ENCODE data around the gene CCDC9B.

Gene CCDC9B

GRCh38 chr15:40344631-40345120 lies 3.9 kb upstream of the CCDC9B start:
- peak in 1 of 2 donors; percentile 57 for DNase-seq
- no peak overlapping the region for H3K4ac ChIP-seq (ENCODE audit: low read depth, low read length)
- H3K9me3 ChIP-seq (ENCODE audit: insufficient read depth, low read depth, low read length) = peaks cover 2% of the 10 kb centered on the region
- H2BK5ac ChIP-seq (ENCODE audit: low read depth, low read length, poor library complexity) = no peak overlapping the region
- H2AFZ ChIP-seq (ENCODE audit: insufficient read depth, low read length, poor library complexity) = no peak overlapping the region
- no peak overlapping the region for H3K18ac ChIP-seq (ENCODE audit: low read length)
- no peak overlapping the region for H3K23ac ChIP-seq (ENCODE audit: low read length)
- no peak overlapping the region for H3K9ac ChIP-seq (ENCODE audit: low read length)
- H3K4me1 ChIP-seq (ENCODE audit: control insufficient read depth in 1 of 2, insufficient read depth in 2 of 2, low read length in 2 of 2) = peaks cover 0 to 3% of the 10 kb centered on the region in 2 experiments
- no peak overlapping the region for H3K14ac ChIP-seq (ENCODE audit: low read length)
- no peaks in the 10 kb centered on the region for H3K27me3 ChIP-seq (ENCODE audit: insufficient read depth, low read length)
- no peaks in the 10 kb centered on the region for H3K36me3 ChIP-seq (ENCODE audit: control insufficient read depth in 1 of 2, insufficient read depth in 2 of 2, low read length in 2 of 2)
- no peak overlapping the region for H3K4me2 ChIP-seq (ENCODE audit: low read length)
- no peak overlapping the region for H2BK12ac ChIP-seq (ENCODE audit: low read length)
- H4K8ac ChIP-seq (ENCODE audit: low read depth, low read length) = no peak overlapping the region
- WGBS (ENCODE audit: extremely low coverage, insufficient coverage, insufficient read length) = no CpG with 5 or more reads among the region's 15 CpGs
- no peak overlapping the region for H4K12ac ChIP-seq (ENCODE audit: low read depth, low read length)
- H3K79me2 ChIP-seq (ENCODE audit: control insufficient read depth, insufficient read depth, low read length, poor library complexity) = no peaks in the 10 kb centered on the region
- H3K79me1 ChIP-seq (ENCODE audit: low read length) = no peaks in the 10 kb centered on the region
- no peak overlapping the region for H3K27ac ChIP-seq (ENCODE audit: low read depth, low read length)
- H2AK5ac ChIP-seq (ENCODE audit: low read length) = no peak overlapping the region
- no peak overlapping the region for H2BK120ac ChIP-seq (ENCODE audit: insufficient read depth, low read length, poor library complexity)
- no peak overlapping the region for H4K91ac ChIP-seq (ENCODE audit: low read depth, low read length)
- H3K4me3 ChIP-seq (ENCODE audit: low read depth, low read length) = no peak overlapping the region

GRCh38 chr15:40344217-40344616 lies 3.5 kb upstream of the CCDC9B start:
- Histone ChIP-seq H3K4me3 (ENCODE audit: low read depth, low read length) (no peak overlapping the region), H3K9me3 (ENCODE audit: insufficient read depth, low read depth, low read length) (peaks cover 2% of the 10 kb centered on the region), H2BK5ac (ENCODE audit: low read depth, low read length, poor library complexity) (no peak overlapping the region), H4K8ac (ENCODE audit: low read depth, low read length) (no peak overlapping the region), H2BK120ac (ENCODE audit: insufficient read depth, low read length, poor library complexity) (no peak overlapping the region), H3K27me3 (ENCODE audit: insufficient read depth, low read length) (no peaks in the 10 kb centered on the region), H3K9ac (ENCODE audit: low read length) (no peak overlapping the region), H2AK5ac (ENCODE audit: low read length) (no peak overlapping the region), H4K91ac (ENCODE audit: low read depth, low read length) (no peak overlapping the region), H3K23ac (ENCODE audit: low read length) (no peak overlapping the region), H3K27ac (ENCODE audit: low read depth, low read length) (no peak overlapping the region), H3K18ac (ENCODE audit: low read length) (no peak overlapping the region), H3K79me2 (ENCODE audit: control insufficient read depth, insufficient read depth, low read length, poor library complexity) (no peaks in the 10 kb centered on the region), H3K4me1 (ENCODE audit: control insufficient read depth in 1 of 2, insufficient read depth in 2 of 2, low read length in 2 of 2) (peaks cover 0 to 3% of the 10 kb centered on the region in 2 experiments), H3K14ac (ENCODE audit: low read length) (no peak overlapping the region), H4K12ac (ENCODE audit: low read depth, low read length) (no peak overlapping the region), H3K36me3 (ENCODE audit: control insufficient read depth in 1 of 2, insufficient read depth in 2 of 2, low read length in 2 of 2) (no peaks in the 10 kb centered on the region), H3K4ac (ENCODE audit: low read depth, low read length) (no peak overlapping the region), H2AFZ (ENCODE audit: insufficient read depth, low read length, poor library complexity) (no peak overlapping the region), H2BK12ac (ENCODE audit: low read length) (no peak overlapping the region), H3K79me1 (ENCODE audit: low read length) (no peaks in the 10 kb centered on the region), H3K4me2 (ENCODE audit: low read length) (no peak overlapping the region)
- no peak for DNase-seq
- WGBS (ENCODE audit: extremely low coverage, insufficient coverage, insufficient read length) = no CpG with 5 or more reads among the region's 6 CpGs

GRCh38 chr15:40343512-40343911 lies 2.8 kb upstream of the CCDC9B start:
- Histone ChIP-seq H3K36me3 (ENCODE audit: control insufficient read depth in 1 of 2, insufficient read depth in 2 of 2, low read length in 2 of 2) (no peaks in the 10 kb centered on the region), H3K27ac (ENCODE audit: low read depth, low read length) (peak overlapping the region; percentile 6), H4K91ac (ENCODE audit: low read depth, low read length) (no peak overlapping the region), H4K8ac (ENCODE audit: low read depth, low read length) (no peak overlapping the region), H3K4ac (ENCODE audit: low read depth, low read length) (no peak overlapping the region), H3K4me3 (ENCODE audit: low read depth, low read length) (no peak overlapping the region), H2AK5ac (ENCODE audit: low read length) (no peak overlapping the region), H3K14ac (ENCODE audit: low read length) (no peak overlapping the region), H3K79me2 (ENCODE audit: control insufficient read depth, insufficient read depth, low read length, poor library complexity) (no peaks in the 10 kb centered on the region), H3K79me1 (ENCODE audit: low read length) (no peaks in the 10 kb centered on the region), H4K12ac (ENCODE audit: low read depth, low read length) (no peak overlapping the region), H2BK120ac (ENCODE audit: insufficient read depth, low read length, poor library complexity) (no peak overlapping the region), H2BK5ac (ENCODE audit: low read depth, low read length, poor library complexity) (no peak overlapping the region), H3K27me3 (ENCODE audit: insufficient read depth, low read length) (no peaks in the 10 kb centered on the region), H3K23ac (ENCODE audit: low read length) (no peak overlapping the region), H3K9me3 (ENCODE audit: insufficient read depth, low read depth, low read length) (peaks cover 2% of the 10 kb centered on the region), H2BK12ac (ENCODE audit: low read length) (no peak overlapping the region), H3K9ac (ENCODE audit: low read length) (no peak overlapping the region), H2AFZ (ENCODE audit: insufficient read depth, low read length, poor library complexity) (no peak overlapping the region), H3K4me1 (ENCODE audit: control insufficient read depth in 1 of 2, insufficient read depth in 2 of 2, low read length in 2 of 2) (peaks cover 0 to 3% of the 10 kb centered on the region in 2 experiments), H3K18ac (ENCODE audit: low read length) (no peak overlapping the region), H3K4me2 (ENCODE audit: low read length) (no peak overlapping the region)
- WGBS (ENCODE audit: extremely low coverage, insufficient coverage, insufficient read length) = no CpG with 5 or more reads among the region's 10 CpGs
- DNase-seq = no peak

GRCh38 chr15:40342416-40343320 lies 1.9 kb upstream of the CCDC9B start:
- no peak overlapping the region for H2AK5ac ChIP-seq (ENCODE audit: low read length)
- H3K4me2 ChIP-seq (ENCODE audit: low read length) = no peak overlapping the region
- H3K27ac ChIP-seq (ENCODE audit: low read depth, low read length) = peak overlapping the region; percentile 6
- no peak overlapping the region for H2BK5ac ChIP-seq (ENCODE audit: low read depth, low read length, poor library complexity)
- no peak overlapping the region for H3K14ac ChIP-seq (ENCODE audit: low read length)
- no peak overlapping the region for H4K12ac ChIP-seq (ENCODE audit: low read depth, low read length)
- no peak overlapping the region for H4K91ac ChIP-seq (ENCODE audit: low read depth, low read length)
- no peak for DNase-seq
- peaks cover 2% of the 10 kb centered on the region for H3K9me3 ChIP-seq (ENCODE audit: insufficient read depth, low read depth, low read length)
- H3K9ac ChIP-seq (ENCODE audit: low read length) = no peak overlapping the region
- H3K4me1 ChIP-seq (ENCODE audit: control insufficient read depth in 1 of 2, insufficient read depth in 2 of 2, low read length in 2 of 2) = peaks cover 1 to 4% of the 10 kb centered on the region in 2 experiments
- no peak overlapping the region for H3K4me3 ChIP-seq (ENCODE audit: low read depth, low read length)
- H2AFZ ChIP-seq (ENCODE audit: insufficient read depth, low read length, poor library complexity) = no peak overlapping the region
- no peaks in the 10 kb centered on the region for H3K79me1 ChIP-seq (ENCODE audit: low read length)
- WGBS (ENCODE audit: extremely low coverage, insufficient coverage, insufficient read length) = no CpG with 5 or more reads among the region's 7 CpGs
- no peak overlapping the region for H2BK12ac ChIP-seq (ENCODE audit: low read length)
- H2BK120ac ChIP-seq (ENCODE audit: insufficient read depth, low read length, poor library complexity) = no peak overlapping the region
- H3K27me3 ChIP-seq (ENCODE audit: insufficient read depth, low read length) = no peaks in the 10 kb centered on the region
- H3K4ac ChIP-seq (ENCODE audit: low read depth, low read length) = no peak overlapping the region
- H3K23ac ChIP-seq (ENCODE audit: low read length) = no peak overlapping the region
- no peak overlapping the region for H4K8ac ChIP-seq (ENCODE audit: low read depth, low read length)
- H3K18ac ChIP-seq (ENCODE audit: low read length) = no peak overlapping the region
- no peaks in the 10 kb centered on the region for H3K79me2 ChIP-seq (ENCODE audit: control insufficient read depth, insufficient read depth, low read length, poor library complexity)
- H3K36me3 ChIP-seq (ENCODE audit: control insufficient read depth in 1 of 2, insufficient read depth in 2 of 2, low read length in 2 of 2) = no peaks in the 10 kb centered on the region

All from trophoblast cell (in vitro differentiated cells and primary cell).